GM13977 (cell line): ENCODE data around the gene MIB2.
"Not testable (repeated sequence)": the region's sequence is repeated elsewhere in the genome, so short reads cannot be mapped to it uniquely, and the experiment has no call there.

Source experiments
- DNase-seq: peaks from one replicate; pipeline ENCODE4 v3.0.0; 2012; ENCODE audit warnings: low spot score
- CTCF ChIP-seq: IDR thresholded peaks from 2 replicates; pipeline ENCODE4 v1.5.1; 2012; ENCODE audit warnings: mild to moderate bottlenecking, control low read depth; ENCODE audit not compliant: insufficient read depth; ENCODE audit errors: extremely low read depth, missing control alignments
- in situ Hi-C: fragments of 300-500 bp; cut with MboI; formaldehyde crosslinking; loops from one replicate; pipeline ENCODE4 v1.12.0; 2022; ENCODE audit warnings: low sequenced_read_pairs, low pct_unique_long_range_greater_than_20kb, mixed read lengths, inconsistent platforms; ENCODE audit not compliant: unreplicated experiment

Gene MIB2

GRCh38 chr1:1672181-1672965 lies 57.1 kb downstream of the MIB2 start:
- TF ChIP-seq CTCF, result no peak
- in situ Hi-C loops, result no loop called here
- DNase-seq, result peak; percentile 12

GRCh38 chr1:1674806-1675205 lies 59.5 kb downstream of the MIB2 start:
- DNase-seq, in situ Hi-C loops: not testable (repeated sequence)

GRCh38 chr1:1675218-1675617 lies 59.9 kb downstream of the MIB2 start:
- in situ Hi-C loops, DNase-seq: not testable (repeated sequence)

DNA sequence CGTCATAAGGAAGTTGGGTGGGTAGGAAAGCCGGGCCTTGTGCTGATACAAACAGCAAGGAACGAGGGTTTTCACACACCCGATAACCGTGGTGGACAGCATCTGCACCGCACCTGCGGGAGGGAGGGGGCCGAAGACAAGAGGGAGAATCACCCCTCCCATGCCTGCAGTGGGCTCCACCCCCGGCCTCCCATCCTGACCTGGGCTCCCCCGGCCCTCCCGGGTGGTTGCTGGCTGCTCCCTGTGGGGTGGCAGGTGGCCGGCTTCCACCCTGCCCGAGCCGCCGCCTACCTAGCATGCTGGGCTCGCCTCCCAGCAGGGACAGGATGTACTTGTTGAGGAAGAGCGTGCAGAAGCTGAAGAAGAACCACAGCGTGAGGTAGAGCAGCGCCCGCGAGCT lies 60.8 kb downstream of the MIB2 start:
- in situ Hi-C loops, DNase-seq: not testable (repeated sequence)

DNA sequence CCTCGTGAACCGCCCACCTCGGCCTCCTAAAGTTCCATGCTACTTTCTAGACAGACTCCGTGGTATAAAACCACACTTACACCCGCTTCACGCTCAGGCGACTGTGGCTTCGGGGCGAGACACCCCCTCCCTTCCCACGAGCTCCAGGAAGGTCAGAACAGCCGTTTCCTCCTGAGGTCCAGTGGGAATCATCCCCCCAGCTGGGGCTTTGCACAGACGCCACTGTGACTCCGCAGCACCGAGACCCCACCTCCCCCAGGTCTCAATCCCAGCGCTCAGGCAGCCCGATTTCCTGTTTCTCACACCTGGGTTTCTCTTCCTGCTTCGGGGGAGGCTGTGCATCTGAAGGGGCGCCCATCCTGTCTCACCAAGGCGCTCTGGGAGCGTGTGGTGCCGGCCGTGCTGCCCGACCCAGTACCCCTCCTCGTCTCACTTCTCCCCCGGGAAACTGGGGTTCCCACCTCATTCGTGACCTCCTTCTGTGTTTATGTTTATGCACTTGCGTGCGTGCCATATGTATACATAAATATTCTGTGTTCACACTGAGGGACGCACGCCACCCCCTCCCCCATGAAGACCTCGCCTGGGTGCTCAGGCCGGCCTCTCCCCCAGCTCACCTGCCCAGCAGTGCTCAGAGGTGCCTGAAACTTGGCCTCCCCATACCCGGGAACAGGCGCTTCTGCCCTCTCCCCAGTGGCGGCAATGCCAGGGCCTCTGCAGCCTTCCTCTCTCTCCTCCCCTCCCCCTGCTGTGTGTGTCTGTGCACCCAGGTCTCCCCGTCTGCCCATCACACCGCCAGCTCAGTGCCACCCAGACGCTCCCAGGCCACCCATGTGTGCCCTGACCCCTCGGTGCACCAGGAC lies 62.6 kb downstream of the MIB2 start:
- in situ Hi-C loops, result no loop called here
- peak; percentile 85 for DNase-seq
- TF ChIP-seq CTCF, result no peak

DNA sequence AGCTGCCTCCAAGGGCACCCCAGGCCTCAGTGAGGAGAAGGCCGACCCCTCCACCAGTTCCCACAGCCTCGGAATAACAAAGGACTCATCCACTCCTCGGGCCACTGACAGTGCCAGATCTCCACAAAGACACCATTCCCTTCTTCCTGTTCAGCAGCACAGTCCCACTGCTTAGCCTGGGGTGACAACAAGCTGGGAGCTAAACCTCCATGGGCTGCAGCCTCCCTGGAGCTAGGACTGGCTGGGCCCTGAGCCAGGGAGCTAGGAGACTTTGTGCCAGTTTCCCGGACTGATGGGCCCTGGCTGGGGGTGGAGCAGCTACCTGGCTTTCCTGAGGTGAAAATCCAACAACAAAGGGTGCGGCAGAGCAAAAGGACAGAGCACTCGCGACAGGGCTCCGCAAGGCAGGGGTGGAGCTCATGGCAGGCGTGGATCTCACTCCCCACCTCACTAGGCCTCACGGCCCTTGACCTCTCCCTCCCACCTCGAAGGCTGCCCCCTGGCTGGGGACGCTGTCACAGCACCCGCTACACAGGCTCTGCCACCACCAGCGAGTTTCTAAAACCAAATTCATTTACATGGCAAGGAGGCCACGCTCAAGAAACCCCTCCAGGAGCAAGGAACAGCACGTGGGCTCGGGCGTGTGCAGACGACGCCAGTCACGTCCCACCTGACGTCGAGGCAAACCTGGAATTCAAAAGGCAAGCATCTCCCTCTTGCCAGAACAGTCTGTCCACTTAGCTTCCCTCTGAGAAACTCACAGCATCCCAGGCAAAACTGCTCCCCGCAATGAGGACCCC lies 63.5 kb downstream of the MIB2 start:
- TF ChIP-seq CTCF, result peak; percentile 73
- in situ Hi-C loops, result no loop called here
- DNase-seq, result peak; percentile 62
